ENCODE measurements around the gene BTG3.

BTG3 gene

GRCh38 chr21:17612565-17613241, at the start of gene BTG3:
Gene BTG3 (minus strand): TSS chr21:17612901. CDS start chr21:17609144, 3,757 bp downstream.
- DNase-seq = peak; percentile 74

GRCh38 chr21:17660862-17661261, 48.2 kb upstream of the BTG3 start:
- no peak for DNase-seq

DNA sequence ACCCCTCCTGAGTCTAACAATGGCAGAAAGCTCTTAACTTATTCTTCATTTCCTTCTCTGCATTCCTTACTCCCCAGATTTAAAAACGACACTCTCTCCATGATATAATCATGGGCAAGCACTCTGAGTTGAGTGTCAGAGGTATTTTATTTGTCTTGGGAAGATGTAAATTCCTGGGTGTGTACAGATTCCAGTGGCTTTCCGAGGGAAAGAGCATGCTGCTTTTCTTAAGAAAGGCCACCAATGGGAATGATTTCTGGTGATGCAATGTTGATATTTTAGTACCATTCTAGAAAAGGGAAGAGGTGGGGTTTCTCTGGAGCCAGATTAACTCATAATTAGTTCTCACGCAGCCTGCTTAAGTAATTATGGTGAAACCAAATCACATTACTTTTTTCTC, 47.8 kb upstream of the BTG3 start:
- DNase-seq = no peak

- DNase-seq = no peak
Observed at GRCh38 chr21:17658931-17659330, 46.2 kb upstream of the BTG3 start.

DNA sequence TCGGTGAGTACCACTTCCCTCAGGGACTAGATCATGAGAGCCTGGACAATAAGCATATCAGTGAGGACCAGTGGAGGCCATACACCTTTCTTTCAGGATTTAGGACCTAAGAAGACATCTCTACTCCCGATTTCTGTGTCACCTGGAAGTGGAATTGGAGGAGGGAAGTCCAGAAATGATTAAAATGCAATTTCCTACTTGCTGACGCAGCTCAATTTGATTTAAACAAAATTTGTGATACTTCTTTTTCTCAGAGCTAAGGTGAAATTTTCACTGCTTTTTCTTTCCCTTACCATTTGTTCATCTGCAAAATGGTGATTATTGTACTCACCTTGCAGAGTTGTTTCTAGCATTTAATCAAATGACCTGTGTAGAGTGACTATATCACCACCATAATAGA, 38.8 kb upstream of the BTG3 start:
- no peak for DNase-seq

DNA sequence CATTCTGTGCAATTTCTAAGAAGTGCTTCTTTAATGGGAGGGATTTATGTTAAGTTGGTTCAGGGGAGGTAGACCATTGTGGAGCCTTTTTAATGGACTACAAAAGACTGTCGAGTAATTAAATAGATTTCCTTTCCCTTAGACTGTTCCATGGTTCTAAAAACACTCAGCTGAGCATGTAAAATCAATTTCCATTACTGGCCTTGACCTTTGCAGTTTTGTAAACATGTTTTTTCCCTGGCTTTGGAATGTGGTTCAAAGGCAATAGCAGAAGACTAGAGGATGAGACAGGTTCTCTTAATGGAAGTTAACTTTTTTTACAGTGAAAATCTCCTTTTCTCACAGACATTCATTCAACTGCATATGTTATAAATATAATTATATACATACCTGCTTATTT, 37.6 kb upstream of the BTG3 start:
- DNase-seq = no peak

- no peak for DNase-seq
Observed at GRCh38 chr21:17646790-17647189, 34.1 kb upstream of the BTG3 start.

GRCh38 chr21:17644186-17644585, 31.5 kb upstream of the BTG3 start:
- no peak for DNase-seq

GRCh38 chr21:17640821-17641220, 28.1 kb upstream of the BTG3 start:
- DNase-seq = no peak

- DNase-seq = no peak
Observed at GRCh38 chr21:17636711-17637110, 24.0 kb upstream of the BTG3 start.

DNA sequence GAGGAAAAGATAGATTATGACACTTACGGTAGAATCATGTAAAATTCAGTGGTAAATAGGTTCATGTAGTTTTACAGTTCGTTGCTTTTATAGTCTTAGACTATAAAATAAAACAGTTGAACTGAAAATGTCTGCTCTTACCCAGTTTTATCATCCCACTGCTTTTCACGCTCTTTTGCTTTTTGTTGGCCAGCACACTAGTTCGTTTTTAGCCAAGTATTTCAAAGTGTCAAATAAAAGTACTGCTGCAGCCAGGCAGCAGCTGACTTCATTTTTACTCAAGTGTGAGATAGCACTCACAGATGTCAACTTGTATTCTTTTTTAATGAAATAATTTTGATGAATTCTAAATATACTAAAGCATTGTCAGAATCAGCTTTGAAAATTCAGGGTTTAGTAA, 18.5 kb upstream of the BTG3 start:
- DNase-seq = no peak

- no peak for DNase-seq
Observed at GRCh38 chr21:17622018-17622417, 9.3 kb upstream of the BTG3 start.

- no peak for DNase-seq
Observed at GRCh38 chr21:17616831-17617230, 4.1 kb upstream of the BTG3 start.

DNA sequence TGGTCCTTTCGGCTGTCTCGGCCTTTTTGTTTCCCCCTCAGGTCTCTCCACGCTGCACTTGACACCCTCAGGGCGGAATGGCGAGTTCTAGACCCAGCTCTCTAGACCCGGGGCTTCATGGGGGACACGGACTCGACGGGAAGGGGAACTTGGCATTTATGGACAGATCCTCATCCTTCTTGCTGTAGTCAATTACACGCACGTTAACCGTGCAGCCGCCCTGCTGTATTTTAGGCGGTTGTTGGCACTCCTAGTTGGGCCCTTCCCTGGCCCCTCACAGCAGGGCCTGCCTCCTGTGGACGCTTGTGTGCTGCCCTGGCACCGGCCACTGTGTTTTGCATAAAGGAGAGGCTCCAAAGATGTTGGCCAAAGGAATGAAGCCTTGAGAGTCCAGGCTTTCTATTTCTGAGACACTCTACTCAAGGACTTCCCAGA, 558 bp upstream of the BTG3 start:
- DNase-seq = peak; percentile 9

DNA sequence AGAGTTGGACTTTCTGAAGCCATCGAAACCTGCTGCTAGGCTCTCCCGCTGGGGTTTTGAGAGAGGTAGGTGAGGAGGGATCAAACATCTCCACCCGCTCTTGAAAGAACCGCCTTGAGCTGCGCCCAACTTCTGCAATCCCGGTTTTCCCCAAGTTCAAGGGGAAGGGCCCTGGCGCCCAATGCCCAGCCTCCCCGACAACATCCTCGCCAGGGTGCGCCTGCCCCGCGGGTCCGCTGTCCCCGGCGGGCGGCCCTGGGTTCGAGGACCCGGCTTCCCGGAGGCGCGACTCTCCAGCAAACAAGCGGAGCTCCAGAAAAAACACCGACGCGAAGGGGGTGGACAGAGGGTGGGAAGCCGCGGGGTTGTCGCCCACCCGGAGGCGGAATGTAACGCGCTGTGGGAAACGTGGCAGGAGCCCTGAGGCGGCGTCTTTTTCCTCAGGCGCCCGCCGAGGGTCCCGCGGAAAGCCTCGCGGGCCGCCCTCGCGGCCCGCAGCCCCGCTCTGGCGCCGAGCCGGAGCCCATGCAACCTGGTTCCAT, 607 bp downstream of the BTG3 start:
- peak; percentile 10 for DNase-seq

GRCh38 chr21:17611414-17612022, 1.2 kb downstream of the BTG3 start:
- peak; percentile 68 for DNase-seq

GRCh38 chr21:17610911-17611310, 1.8 kb downstream of the BTG3 start:
- no peak for DNase-seq

- no peak for DNase-seq
Observed at GRCh38 chr21:17609681-17610080, 3.0 kb downstream of the BTG3 start.

GRCh38 chr21:17607684-17608083, 5.0 kb downstream of the BTG3 start:
- DNase-seq = no peak

GRCh38 chr21:17602874-17603273, 9.8 kb downstream of the BTG3 start:
- no peak for DNase-seq

GRCh38 chr21:17598437-17598836, 14.3 kb downstream of the BTG3 start:
- no peak for DNase-seq

DNA sequence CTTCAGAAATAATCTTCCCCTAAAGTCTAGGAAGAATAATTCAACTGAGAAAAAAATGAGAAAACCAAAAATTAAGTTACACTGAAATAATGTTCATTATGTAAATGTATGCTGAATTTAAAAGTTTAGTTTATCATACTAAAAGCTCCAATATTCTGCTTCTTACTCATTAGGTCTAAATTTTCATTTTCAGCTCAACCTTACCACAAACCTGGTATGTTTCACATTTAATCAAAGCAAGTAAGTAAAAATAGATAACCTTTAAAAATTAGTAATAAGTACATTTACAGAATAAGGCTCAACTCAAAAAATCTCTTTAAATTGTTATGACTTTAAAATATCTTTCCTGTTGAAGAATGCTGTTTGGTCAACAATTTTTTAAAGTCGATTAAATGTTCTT, 15.0 kb downstream of the BTG3 start:
- DNase-seq = no peak

GRCh38 chr21:17590430-17590829, 22.3 kb downstream of the BTG3 start:
- no peak for DNase-seq

DNA sequence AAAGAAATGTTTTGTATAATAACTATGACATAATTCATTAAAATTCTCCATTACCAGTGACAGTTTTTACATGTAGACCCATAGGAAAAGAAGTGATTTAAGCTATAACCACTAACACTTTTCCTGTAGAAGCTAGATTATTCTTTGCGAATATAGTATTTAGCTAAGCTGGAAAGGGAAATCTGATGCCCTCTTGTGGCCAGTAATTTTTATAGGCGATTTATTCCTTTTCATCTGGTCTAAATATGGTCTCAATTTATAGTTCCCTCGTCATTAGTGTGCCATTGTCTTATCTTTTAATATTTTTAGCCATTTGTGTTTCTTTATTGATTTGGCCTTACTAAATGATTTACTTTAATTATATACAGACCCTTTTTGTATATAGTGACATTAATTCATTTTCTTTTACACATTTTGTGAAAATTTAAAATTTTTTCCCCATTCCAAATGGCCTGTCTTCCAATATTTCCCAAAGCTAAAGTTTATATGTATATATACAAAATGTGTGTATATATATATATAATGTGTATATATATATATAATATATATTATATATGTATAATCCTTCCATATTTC, 26.7 kb downstream of the BTG3 start:
- no peak for DNase-seq

Data from activated CD4-positive, alpha-beta T cell treated with anti-CD3 and anti-CD28 coated beads for 1 hour (primary cell).